GM18951 (cell line): ENCODE data around the gene CLP1.
"Not testable (repeated sequence)": the region's sequence is repeated elsewhere in the genome, so short reads cannot be mapped to it uniquely, and the experiment has no call there.

ENCODE experiments used
- POLR2A ChIP-seq: IDR thresholded peaks from 4 replicates; pipeline ENCODE4 v1.6.1; 2011; ENCODE audit warnings: mild to moderate bottlenecking; ENCODE audit not compliant: insufficient read length, insufficient read depth; ENCODE audit errors: extremely low read depth
- in situ Hi-C: fragments of 300-500 bp; cut with MboI; formaldehyde crosslinking; loops from one replicate; pipeline ENCODE4 v1.12.0; 2022; ENCODE audit warnings: low sequenced_read_pairs, mixed read lengths, inconsistent platforms; ENCODE audit not compliant: unreplicated experiment

CLP1 gene

GRCh38 chr11:57646194-57646798, 11.3 kb upstream of the CLP1 start:
- TF ChIP-seq POLR2A: no peak
- in situ Hi-C loops: no loop called here

- no peak for TF ChIP-seq POLR2A
- in situ Hi-C loops: no loop called here
Observed at GRCh38 chr11:57646799-57647303, 10.7 kb upstream of the CLP1 start.

- no peak for TF ChIP-seq POLR2A
- in situ Hi-C loops: no loop called here
Observed at GRCh38 chr11:57647372-57647771, 10.2 kb upstream of the CLP1 start.

GRCh38 chr11:57647960-57648800, 9.4 kb upstream of the CLP1 start:
- in situ Hi-C loops: no loop called here
- no peak for TF ChIP-seq POLR2A

- TF ChIP-seq POLR2A: no peak
- in situ Hi-C loops: no loop called here
Observed at GRCh38 chr11:57648801-57649735, 8.5 kb upstream of the CLP1 start.

GRCh38 chr11:57649826-57650738, 7.5 kb upstream of the CLP1 start, which contains the start of gene YPEL4:
Gene YPEL4 (minus strand): TSS chr11:57649912. CDS start chr11:57647107, 2,805 bp downstream.
- TF ChIP-seq POLR2A: no peak
- in situ Hi-C loops: no loop called here

- no peak for TF ChIP-seq POLR2A
- in situ Hi-C loops: no loop called here
Observed at GRCh38 chr11:57650739-57651090, 6.8 kb upstream of the CLP1 start.

GRCh38 chr11:57651408-57651807, 6.2 kb upstream of the CLP1 start:
- TF ChIP-seq POLR2A: no peak
- in situ Hi-C loops: no loop called here

- in situ Hi-C loops: not testable (repeated sequence)
Observed at GRCh38 chr11:57652230-57652629, 5.3 kb upstream of the CLP1 start.

- no peak for TF ChIP-seq POLR2A
- in situ Hi-C loops: no loop called here
Observed at GRCh38 chr11:57652662-57653061, 4.9 kb upstream of the CLP1 start.

- TF ChIP-seq POLR2A: no peak
- in situ Hi-C loops: no loop called here
Observed at GRCh38 chr11:57653163-57653562, 4.4 kb upstream of the CLP1 start.

GRCh38 chr11:57656885-57657193, 723 bp upstream of the CLP1 start:
- in situ Hi-C loops: no loop called here
- TF ChIP-seq POLR2A: no peak
